ENCODE measurements around the gene KIRREL1. TPM values are rescaled to one million over a fixed set of nuclear protein-coding genes. Genes with fewer than 3 reads are reported as not detected.

KIRREL1 gene
- total RNA-seq, 2 donors from 2014 or later: 22.8 to 26.5 TPM

- H3K4me1 Mint-ChIP-seq: peaks cover 18% of the 10 kb centered on the region
- TF ChIP-seq CTCF (conservative IDR thresholded peaks at IDR 0.05): no peak
- no peak overlapping the region for H3K27ac Mint-ChIP-seq
- peaks cover 5% of the 10 kb centered on the region for H3K4me1 ChIP-seq (ENCODE audit: control insufficient read depth, insufficient read depth, low read length)
- H3K36me3 Mint-ChIP-seq (ENCODE audit: low read depth): peaks cover 29% of the 10 kb centered on the region
- no peak overlapping the region for H3K9ac ChIP-seq (ENCODE audit: extremely low read depth, low read length, poor library complexity, severe bottlenecking)
- no peaks in the 10 kb centered on the region for H3K9me3 Mint-ChIP-seq
- H3K4me3 Mint-ChIP-seq: no peak overlapping the region
- no peaks in the 10 kb centered on the region for H3K27me3 ChIP-seq (ENCODE audit: control insufficient read depth, insufficient read depth, low read length, poor library complexity, severe bottlenecking)
- no peaks in the 10 kb centered on the region for H3K9me3 ChIP-seq (ENCODE audit: control insufficient read depth, low read length)
- H3K4me3 ChIP-seq (ENCODE audit: low read length): no peak overlapping the region
- H3K36me3 ChIP-seq (ENCODE audit: control insufficient read depth, insufficient read depth, low read length): peaks cover 24% of the 10 kb centered on the region
- no peak for DNase-seq
- WGBS, 2 experiments (ENCODE audit: insufficient coverage in 1 of 2, insufficient read length in 1 of 2): 96 to 97% methylated on average over 18 of the region's 18 CpGs
- peaks cover 2% of the 10 kb centered on the region for H3K27me3 Mint-ChIP-seq (ENCODE audit: insufficient read depth)
- H3K27ac ChIP-seq (ENCODE audit: low read depth, low read length): no peak overlapping the region
These were observed 99.9 kb downstream of the KIRREL1 start for GRCh38 chr1:158093376-158093775.

GRCh38 chr1:158094571-158094970 lies 101.1 kb downstream of the KIRREL1 start:
- H3K9me3 ChIP-seq (ENCODE audit: control insufficient read depth, low read length): no peaks in the 10 kb centered on the region
- no peak overlapping the region for H3K4me3 ChIP-seq (ENCODE audit: low read length)
- H3K27me3 ChIP-seq (ENCODE audit: control insufficient read depth, insufficient read depth, low read length, poor library complexity, severe bottlenecking): no peaks in the 10 kb centered on the region
- no peak for TF ChIP-seq CTCF (conservative IDR thresholded peaks at IDR 0.05)
- H3K36me3 ChIP-seq (ENCODE audit: control insufficient read depth, insufficient read depth, low read length): peaks cover 20% of the 10 kb centered on the region
- peaks cover 5% of the 10 kb centered on the region for H3K4me1 ChIP-seq (ENCODE audit: control insufficient read depth, insufficient read depth, low read length)
- no peak overlapping the region for H3K27ac ChIP-seq (ENCODE audit: low read depth, low read length)
- 93 to 97% methylated on average over 12 to 14 of the region's 14 CpGs for WGBS, 2 experiments (ENCODE audit: insufficient coverage in 1 of 2, insufficient read length in 1 of 2)
- H3K9ac ChIP-seq (ENCODE audit: extremely low read depth, low read length, poor library complexity, severe bottlenecking): no peak overlapping the region
- no peaks in the 10 kb centered on the region for H3K9me3 Mint-ChIP-seq
- peaks cover 19% of the 10 kb centered on the region for H3K4me1 Mint-ChIP-seq
- H3K27me3 Mint-ChIP-seq (ENCODE audit: insufficient read depth): peaks cover 2% of the 10 kb centered on the region
- no peak overlapping the region for H3K27ac Mint-ChIP-seq
- H3K4me3 Mint-ChIP-seq: no peak overlapping the region
- H3K36me3 Mint-ChIP-seq (ENCODE audit: low read depth): peaks cover 24% of the 10 kb centered on the region
- no peak for DNase-seq

GRCh38 chr1:158095737-158096335 lies 102.4 kb downstream of the KIRREL1 start:
- H3K27me3 ChIP-seq (ENCODE audit: control insufficient read depth, insufficient read depth, low read length, poor library complexity, severe bottlenecking): no peaks in the 10 kb centered on the region

More at GRCh38 chr1:158095737-158096335, 102.4 kb downstream of the KIRREL1 start:
- Mint-ChIP-seq H3K36me3 (ENCODE audit: low read depth) (peaks cover 22% of the 10 kb centered on the region), H3K27ac (no peak overlapping the region), H3K9me3 (no peaks in the 10 kb centered on the region), H3K4me1 (peaks cover 19% of the 10 kb centered on the region), H3K27me3 (ENCODE audit: insufficient read depth) (peaks cover 2% of the 10 kb centered on the region), H3K4me3 (no peak overlapping the region)
- no peak overlapping the region for H3K4me3 ChIP-seq (ENCODE audit: low read length)
- WGBS, 2 experiments (ENCODE audit: insufficient coverage in 1 of 2, insufficient read length in 1 of 2): 85 to 89% methylated on average over 3 to 4 of the region's 4 CpGs
- peak; percentile 80 for DNase-seq
- H3K9ac ChIP-seq (ENCODE audit: extremely low read depth, low read length, poor library complexity, severe bottlenecking): no peak overlapping the region
- peaks cover 15% of the 10 kb centered on the region for H3K36me3 ChIP-seq (ENCODE audit: control insufficient read depth, insufficient read depth, low read length)
- H3K4me1 ChIP-seq (ENCODE audit: control insufficient read depth, insufficient read depth, low read length): peaks cover 5% of the 10 kb centered on the region
- H3K9me3 ChIP-seq (ENCODE audit: control insufficient read depth, low read length): no peaks in the 10 kb centered on the region
- H3K27ac ChIP-seq (ENCODE audit: low read depth, low read length): no peak overlapping the region
- TF ChIP-seq CTCF (conservative IDR thresholded peaks at IDR 0.05): peak; percentile 95

Data from endodermal cell (in vitro differentiated cells).